Upper lobe of right lung (tissue), 1 donor: ENCODE measurements around the gene TMEM191C. TPM values are rescaled to one million over a fixed set of nuclear protein-coding genes. Genes with fewer than 3 reads are reported as not detected.
"Not testable (repeated sequence)": the region's sequence is repeated elsewhere in the genome, so short reads cannot be mapped to it uniquely, and the experiment has no call there.

Experiments used
- ATAC-seq: fragments of 200-7000 bp; cut with Tn5 transposase; one replicate; pipeline ENCODE4 v1.9.1; 2020; ENCODE audit warnings: mild to moderate bottlenecking, moderate library complexity
- DNase-seq: peaks from one replicate; pipeline ENCODE4 v3.0.0-alpha.2; 2020
- H3K27ac ChIP-seq: fragments of 200-600 bp; one replicate; pipeline ENCODE4 v1.8.0; 2022
- H3K27me3 ChIP-seq: fragments of 200-600 bp; one replicate; pipeline ENCODE4 v1.8.0; 2022; ENCODE audit warnings: mild to moderate bottlenecking
- H3K36me3 ChIP-seq: fragments of 200-600 bp; one replicate; pipeline ENCODE4 v1.8.0; 2022
- H3K4me1 ChIP-seq: fragments of 200-600 bp; one replicate; pipeline ENCODE4 v1.8.0; 2022
- H3K4me3 ChIP-seq: fragments of 200-600 bp; one replicate; pipeline ENCODE4 v1.8.0; 2022; ENCODE audit warnings: mild to moderate bottlenecking
- H3K9me3 ChIP-seq: fragments of 200-600 bp; one replicate; pipeline ENCODE4 v1.8.0; 2022
- intact Hi-C: fragments of 100-400 bp; cut with DNase I; formaldehyde crosslinking; loops from one replicate; pipeline ENCODE4 v1.11.0; 2022
- total RNA-seq: library from RNA; stranded (reverse); fragmentation: NEBNext Ultra II Directional; extraction: Animal tissue kit (Norgen Biotek cat#: 25700); gene quantifications from one replicate; pipeline ENCODE4 v1.2.1, GENCODE V29; 2021
- donor health status: DM: no; HTN: yes; CAD: no; lungs with severe emphysema.

The TMEM191C gene
- total RNA-seq, 1 donor from 2014 or later = 4.0 TPM

GRCh38 chr22:21490556-21490955 is 23.4 kb downstream of the TMEM191C start:
- H3K27ac ChIP-seq, H3K4me1 ChIP-seq, H3K9me3 ChIP-seq, H3K4me3 ChIP-seq, ATAC-seq, intact Hi-C loops, H3K27me3 ChIP-seq, H3K36me3 ChIP-seq, DNase-seq: not testable (repeated sequence)

DNA sequence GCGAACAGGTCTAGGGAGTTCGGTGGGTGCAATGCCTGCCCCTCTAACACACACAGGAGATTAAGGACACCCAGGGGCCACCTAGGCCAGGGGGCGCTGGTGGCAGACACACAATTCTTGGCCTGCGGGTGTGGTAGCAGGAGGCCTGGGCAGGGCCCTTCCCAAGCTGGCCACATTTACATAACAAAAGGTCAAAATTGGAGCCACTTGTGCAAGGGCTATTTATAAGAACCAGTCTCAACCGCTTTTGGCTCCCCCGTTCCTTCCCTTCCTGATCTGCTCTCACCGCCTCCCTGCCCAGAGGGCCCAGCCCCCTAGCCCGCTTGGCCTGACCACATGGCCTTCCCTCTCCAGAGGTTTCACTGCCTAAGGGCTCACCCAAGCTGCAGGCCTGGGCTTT is 25.1 kb downstream of the TMEM191C start:
- intact Hi-C loops, DNase-seq, H3K9me3 ChIP-seq, H3K27me3 ChIP-seq, H3K4me3 ChIP-seq, H3K27ac ChIP-seq, H3K4me1 ChIP-seq, H3K36me3 ChIP-seq: not testable (repeated sequence)
- peak; percentile 52 for ATAC-seq

DNA sequence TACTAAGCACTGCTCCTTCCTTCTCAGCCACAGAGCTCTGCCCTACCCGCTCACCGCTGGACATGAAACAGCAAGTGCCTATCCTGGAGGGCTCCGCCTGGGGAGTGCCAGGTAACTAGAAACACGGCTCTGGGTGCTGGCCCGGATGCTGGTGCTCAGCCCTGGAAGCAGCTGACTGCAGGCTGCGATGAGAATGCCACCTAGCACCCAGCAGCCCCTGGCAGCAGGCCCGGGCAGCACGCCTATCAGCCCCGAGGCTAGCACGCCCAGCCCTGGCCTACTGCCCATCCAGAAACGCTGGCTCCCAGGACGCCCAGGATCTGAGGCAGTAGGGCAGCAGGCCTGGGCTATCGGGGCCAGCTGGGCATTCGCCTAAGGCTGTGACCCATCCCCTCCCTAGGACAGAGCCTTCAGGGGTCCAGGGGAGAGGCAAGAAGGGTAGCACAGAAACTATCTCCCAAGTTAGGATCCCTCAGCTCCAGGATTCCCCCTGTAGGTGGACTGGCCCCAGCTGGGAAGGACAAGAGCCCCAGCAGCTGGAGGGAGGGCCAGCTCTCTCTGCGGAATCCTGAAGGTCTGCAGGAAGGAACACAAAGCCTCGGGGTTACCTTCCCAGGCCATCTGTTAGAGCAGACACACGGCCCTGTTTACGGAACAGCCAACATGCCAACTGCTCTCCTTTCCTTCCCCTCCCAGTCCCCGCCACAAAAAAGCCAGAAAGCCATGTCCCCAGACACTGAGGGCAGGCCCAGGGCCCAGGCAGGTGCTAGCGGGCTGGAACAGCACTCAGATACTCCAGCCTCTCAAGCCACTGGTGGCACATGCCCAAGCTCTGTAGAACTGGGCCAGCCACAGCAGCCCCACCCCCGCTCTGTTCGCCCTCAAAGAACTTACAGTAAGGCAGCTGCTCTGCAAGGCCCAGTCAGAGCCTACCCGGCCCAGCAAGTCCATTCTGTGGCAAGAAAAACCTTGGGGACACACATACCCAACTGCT is 26.9 kb downstream of the TMEM191C start:
- intact Hi-C loops, H3K27ac ChIP-seq, H3K9me3 ChIP-seq, H3K4me3 ChIP-seq, DNase-seq, H3K4me1 ChIP-seq, H3K36me3 ChIP-seq, H3K27me3 ChIP-seq: not testable (repeated sequence)
- peak; percentile 75 for ATAC-seq

- H3K27me3 ChIP-seq, H3K4me3 ChIP-seq, H3K27ac ChIP-seq, H3K9me3 ChIP-seq, DNase-seq, H3K36me3 ChIP-seq, H3K4me1 ChIP-seq, intact Hi-C loops: not testable (repeated sequence)
- ATAC-seq = peak; percentile 76
These were observed 30.8 kb downstream of the TMEM191C start for GRCh38 chr22:21497984-21498383.

DNA sequence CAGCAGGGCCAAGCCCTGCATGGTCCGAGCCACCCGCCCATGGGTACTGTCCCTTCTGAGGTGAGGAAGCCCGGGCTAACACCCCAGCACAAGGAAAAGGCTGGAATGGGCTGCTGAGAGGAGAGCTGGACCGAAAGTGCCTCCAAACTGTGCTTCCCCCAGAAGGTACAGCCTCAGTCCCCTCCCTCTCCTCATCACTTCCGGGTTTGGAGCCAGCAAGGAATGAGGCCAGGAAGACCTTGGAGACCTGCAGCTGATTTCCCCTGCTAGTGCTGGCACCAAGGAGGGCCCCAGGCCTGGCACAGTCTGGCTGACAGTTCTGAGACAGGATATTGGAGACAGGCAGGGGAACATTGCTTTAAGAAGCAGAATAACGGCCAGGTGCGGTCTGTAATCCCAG is 31.3 kb downstream of the TMEM191C start:
- H3K4me3 ChIP-seq, intact Hi-C loops, H3K27me3 ChIP-seq, DNase-seq, H3K9me3 ChIP-seq, H3K4me1 ChIP-seq, H3K36me3 ChIP-seq, H3K27ac ChIP-seq, ATAC-seq: not testable (repeated sequence)

- intact Hi-C loops, H3K36me3 ChIP-seq, H3K9me3 ChIP-seq: not testable (repeated sequence)
These were observed 32.7 kb downstream of the TMEM191C start for GRCh38 chr22:21499623-21500506.

DNA sequence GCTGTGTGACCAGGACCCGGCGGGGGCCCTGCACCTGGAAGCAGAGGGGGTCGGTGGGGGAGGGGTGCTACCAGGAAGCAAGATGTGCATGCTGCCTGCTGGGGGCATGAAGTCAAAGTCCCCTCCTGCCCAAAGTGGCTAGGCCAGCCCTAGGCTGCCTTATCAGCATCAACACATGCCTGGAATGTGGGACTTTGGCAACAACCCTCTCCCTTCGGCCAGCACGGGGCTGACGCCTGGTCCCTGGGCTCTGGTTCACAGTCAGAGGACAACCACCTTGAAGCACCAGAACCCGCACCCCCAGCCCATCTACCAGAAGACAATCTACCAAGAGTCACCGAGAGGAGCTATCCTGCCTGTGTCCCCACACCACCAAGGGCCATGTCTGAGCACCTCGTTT is 43.2 kb downstream of the TMEM191C start:
- H3K4me3 ChIP-seq, DNase-seq, H3K36me3 ChIP-seq, H3K27me3 ChIP-seq, H3K4me1 ChIP-seq, H3K27ac ChIP-seq, H3K9me3 ChIP-seq, intact Hi-C loops: not testable (repeated sequence)
- peak; percentile 41 for ATAC-seq

More at GRCh38 chr22:21499623-21500506, 32.7 kb downstream of the TMEM191C start:
- not testable (repeated sequence) for H3K27ac ChIP-seq, ATAC-seq, DNase-seq, H3K4me1 ChIP-seq, H3K4me3 ChIP-seq, H3K27me3 ChIP-seq

GRCh38 chr22:21512022-21512421 is 44.8 kb downstream of the TMEM191C start:
- intact Hi-C loops, H3K36me3 ChIP-seq, H3K9me3 ChIP-seq, H3K4me3 ChIP-seq, H3K27ac ChIP-seq, DNase-seq, H3K27me3 ChIP-seq, H3K4me1 ChIP-seq: not testable (repeated sequence)
- peak; percentile 2 for ATAC-seq

GRCh38 chr22:21514117-21514516 is 46.9 kb downstream of the TMEM191C start:
- H3K36me3 ChIP-seq, H3K9me3 ChIP-seq, H3K4me1 ChIP-seq, intact Hi-C loops, H3K27ac ChIP-seq, H3K27me3 ChIP-seq, DNase-seq, H3K4me3 ChIP-seq: not testable (repeated sequence)
- ATAC-seq = peak; percentile 87

DNA sequence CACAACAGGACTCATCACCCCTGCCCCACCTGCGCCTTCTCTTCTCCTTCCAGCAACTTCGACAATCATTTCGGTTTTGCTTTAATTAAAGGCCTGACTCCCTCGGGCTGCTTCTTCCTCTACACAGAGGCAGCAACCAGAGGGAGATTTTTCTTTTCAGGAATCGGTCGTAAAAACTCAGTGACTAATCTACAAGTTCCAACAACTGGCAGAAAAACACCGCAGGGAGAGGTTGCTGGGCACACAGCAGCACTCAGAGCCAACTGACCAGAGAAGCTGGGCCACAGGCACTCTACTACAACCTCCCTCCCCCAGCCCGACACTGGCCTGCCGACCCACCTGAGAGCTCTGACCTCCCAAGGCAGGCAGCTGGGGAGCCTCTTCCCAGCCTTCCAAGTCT is 48.0 kb downstream of the TMEM191C start:
- ATAC-seq, intact Hi-C loops, H3K27ac ChIP-seq: not testable (repeated sequence)

DNA sequence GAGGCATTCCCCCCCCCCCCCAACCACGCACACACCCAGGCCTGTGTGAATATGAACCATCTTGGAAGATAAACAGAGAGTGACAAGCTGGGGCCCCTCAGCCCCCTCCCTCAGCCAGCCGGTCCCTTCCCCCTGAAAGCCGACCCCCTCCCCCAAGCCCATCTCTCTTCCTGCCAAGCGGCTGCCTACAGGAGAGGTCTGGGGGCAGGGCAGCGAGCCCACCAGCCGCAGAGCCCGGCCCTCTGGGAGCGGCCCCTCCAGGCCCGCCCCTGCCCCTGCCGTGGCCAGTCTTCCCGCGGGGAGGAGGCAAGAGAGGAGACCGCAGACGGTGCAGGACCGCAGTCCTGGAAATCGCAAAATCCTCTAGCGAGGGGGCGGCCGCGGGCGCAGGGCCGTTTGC is 49.3 kb downstream of the TMEM191C start:
- H3K27ac ChIP-seq, ATAC-seq, H3K9me3 ChIP-seq, H3K4me3 ChIP-seq, intact Hi-C loops, H3K4me1 ChIP-seq, DNase-seq, H3K27me3 ChIP-seq, H3K36me3 ChIP-seq: not testable (repeated sequence)

More for the DNA sequence above, 48.0 kb downstream of the TMEM191C start:
- not testable (repeated sequence) for H3K27me3 ChIP-seq, H3K4me3 ChIP-seq, DNase-seq, H3K36me3 ChIP-seq, H3K4me1 ChIP-seq, H3K9me3 ChIP-seq

DNA sequence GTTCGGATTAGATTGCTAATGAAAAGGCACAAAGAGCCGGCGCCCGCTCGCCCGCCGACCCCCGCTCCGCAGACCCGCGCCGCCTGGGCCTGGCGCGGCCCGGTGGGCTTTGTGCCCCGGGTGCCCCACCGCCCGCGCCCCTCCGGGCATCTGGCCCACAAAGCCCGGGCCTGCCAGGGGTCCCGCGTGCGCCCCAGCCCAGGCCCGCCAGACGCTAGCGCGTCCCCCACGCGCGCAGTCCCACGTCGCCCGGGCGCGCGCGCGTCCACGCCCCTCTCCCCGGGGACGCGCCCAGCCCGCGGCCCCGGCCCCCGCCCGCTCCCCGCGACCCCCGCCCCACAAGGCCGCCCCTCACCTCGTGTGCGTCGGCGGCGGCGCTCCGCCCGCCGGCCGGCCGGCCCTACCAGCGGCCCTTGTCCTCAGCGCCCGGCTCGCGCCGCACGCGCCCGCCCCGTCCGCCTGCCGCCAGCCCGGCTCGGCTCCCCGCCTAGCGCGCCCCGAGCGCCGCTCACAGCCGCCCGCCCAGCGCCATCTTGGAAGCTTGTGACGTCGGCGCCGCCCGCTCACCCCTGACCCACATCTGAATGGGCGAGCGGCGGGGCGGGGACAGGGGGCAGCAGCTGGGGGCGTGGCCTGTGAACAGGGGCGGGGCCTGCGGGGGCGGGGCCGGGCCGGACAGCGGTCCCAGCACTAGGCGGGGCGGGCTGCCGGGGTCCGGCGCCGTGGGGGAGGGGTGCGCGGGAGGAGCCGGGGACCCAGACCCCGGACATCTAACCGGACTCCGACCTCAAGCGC is 50.0 kb downstream of the TMEM191C start:
- H3K4me3 ChIP-seq, H3K9me3 ChIP-seq, H3K36me3 ChIP-seq, intact Hi-C loops, H3K27ac ChIP-seq, H3K27me3 ChIP-seq, H3K4me1 ChIP-seq, DNase-seq: not testable (repeated sequence)
- ATAC-seq = peak; percentile 87
